ENCODE data around the gene SHISA7.

DNA sequence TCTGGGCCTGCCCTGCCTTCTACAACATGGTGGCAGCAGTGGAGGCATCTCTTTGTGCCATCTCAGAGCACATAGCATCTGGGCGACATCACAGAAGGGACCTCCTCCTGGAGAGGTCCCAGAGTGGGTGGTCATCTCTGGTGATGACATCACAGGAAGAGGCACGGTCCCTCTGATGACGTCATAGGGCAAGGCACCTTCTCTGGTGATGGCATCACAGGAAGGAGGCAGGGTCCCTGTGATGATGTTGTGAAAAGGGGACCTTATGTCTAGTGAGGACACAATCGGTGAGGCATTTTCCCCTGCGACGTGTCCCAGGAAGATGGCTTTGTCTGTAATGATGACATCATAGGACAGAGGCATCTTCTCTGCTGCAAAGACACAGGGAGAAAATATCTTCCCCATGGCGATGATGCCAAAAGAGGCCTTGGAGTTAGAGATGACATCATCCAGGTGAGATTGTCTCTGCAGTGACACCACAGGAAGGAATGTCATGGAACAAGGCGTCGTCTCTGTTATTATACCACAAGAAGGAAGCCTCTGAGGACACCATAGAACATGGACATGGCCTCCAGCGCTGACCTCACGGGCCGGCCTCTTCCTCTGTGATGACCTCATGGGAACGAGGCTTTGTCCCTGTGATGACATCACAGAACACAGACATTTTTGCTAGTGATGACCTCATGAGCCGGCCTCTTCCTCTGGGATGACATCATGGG is 10.7 kb downstream of the SHISA7 start:
- TF ChIP-seq, protein P1, sequence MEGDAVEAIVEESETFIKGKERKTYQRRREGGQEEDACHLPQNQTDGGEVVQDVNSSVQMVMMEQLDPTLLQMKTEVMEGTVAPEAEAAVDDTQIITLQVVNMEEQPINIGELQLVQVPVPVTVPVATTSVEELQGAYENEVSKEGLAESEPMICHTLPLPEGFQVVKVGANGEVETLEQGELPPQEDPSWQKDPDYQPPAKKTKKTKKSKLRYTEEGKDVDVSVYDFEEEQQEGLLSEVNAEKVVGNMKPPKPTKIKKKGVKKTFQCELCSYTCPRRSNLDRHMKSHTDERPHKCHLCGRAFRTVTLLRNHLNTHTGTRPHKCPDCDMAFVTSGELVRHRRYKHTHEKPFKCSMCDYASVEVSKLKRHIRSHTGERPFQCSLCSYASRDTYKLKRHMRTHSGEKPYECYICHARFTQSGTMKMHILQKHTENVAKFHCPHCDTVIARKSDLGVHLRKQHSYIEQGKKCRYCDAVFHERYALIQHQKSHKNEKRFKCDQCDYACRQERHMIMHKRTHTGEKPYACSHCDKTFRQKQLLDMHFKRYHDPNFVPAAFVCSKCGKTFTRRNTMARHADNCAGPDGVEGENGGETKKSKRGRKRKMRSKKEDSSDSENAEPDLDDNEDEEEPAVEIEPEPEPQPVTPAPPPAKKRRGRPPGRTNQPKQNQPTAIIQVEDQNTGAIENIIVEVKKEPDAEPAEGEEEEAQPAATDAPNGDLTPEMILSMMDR (IDR thresholded peaks at IDR 0.05), result no peak
- TF ChIP-seq RAD21 (IDR thresholded peaks at IDR 0.05; ENCODE audit: low read length), result no peak
- no peak for TF ChIP-seq NRF1 (IDR thresholded peaks at IDR 0.05; ENCODE audit: low read depth, low read length)
- TF ChIP-seq, protein P2, sequence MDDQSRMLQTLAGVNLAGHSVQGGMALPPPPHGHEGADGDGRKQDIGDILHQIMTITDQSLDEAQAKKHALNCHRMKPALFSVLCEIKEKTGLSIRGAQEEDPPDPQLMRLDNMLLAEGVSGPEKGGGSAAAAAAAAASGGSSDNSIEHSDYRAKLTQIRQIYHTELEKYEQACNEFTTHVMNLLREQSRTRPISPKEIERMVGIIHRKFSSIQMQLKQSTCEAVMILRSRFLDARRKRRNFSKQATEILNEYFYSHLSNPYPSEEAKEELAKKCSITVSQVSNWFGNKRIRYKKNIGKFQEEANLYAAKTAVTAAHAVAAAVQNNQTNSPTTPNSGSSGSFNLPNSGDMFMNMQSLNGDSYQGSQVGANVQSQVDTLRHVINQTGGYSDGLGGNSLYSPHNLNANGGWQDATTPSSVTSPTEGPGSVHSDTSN (IDR thresholded peaks at IDR 0.05), result no peak
- TF ChIP-seq, protein P3, sequence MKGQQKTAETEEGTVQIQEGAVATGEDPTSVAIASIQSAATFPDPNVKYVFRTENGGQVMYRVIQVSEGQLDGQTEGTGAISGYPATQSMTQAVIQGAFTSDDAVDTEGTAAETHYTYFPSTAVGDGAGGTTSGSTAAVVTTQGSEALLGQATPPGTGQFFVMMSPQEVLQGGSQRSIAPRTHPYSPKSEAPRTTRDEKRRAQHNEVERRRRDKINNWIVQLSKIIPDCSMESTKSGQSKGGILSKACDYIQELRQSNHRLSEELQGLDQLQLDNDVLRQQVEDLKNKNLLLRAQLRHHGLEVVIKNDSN (IDR thresholded peaks at IDR 0.05; ENCODE audit: borderline replicate concordance, low read depth), result no peak
- no peak for TF ChIP-seq EZH2phosphoT487 (IDR thresholded peaks at IDR 0.05; ENCODE audit: borderline replicate concordance, low read depth)
- TF ChIP-seq SIN3A (IDR thresholded peaks at IDR 0.05; ENCODE audit: borderline replicate concordance, low read depth, low read length), result no peak
- TF ChIP-seq TAF1 (IDR thresholded peaks at IDR 0.05; ENCODE audit: borderline replicate concordance, low read depth, low read length), result no peak
- TF ChIP-seq POLR2AphosphoS5 (IDR thresholded peaks at IDR 0.05; ENCODE audit: low read depth, low read length), result no peak
- TF ChIP-seq EP300 (IDR thresholded peaks at IDR 0.05; ENCODE audit: borderline replicate concordance in 1 of 2, low read depth in 1 of 2, low read length in 1 of 2), result no peak
- TF ChIP-seq, protein P4, sequence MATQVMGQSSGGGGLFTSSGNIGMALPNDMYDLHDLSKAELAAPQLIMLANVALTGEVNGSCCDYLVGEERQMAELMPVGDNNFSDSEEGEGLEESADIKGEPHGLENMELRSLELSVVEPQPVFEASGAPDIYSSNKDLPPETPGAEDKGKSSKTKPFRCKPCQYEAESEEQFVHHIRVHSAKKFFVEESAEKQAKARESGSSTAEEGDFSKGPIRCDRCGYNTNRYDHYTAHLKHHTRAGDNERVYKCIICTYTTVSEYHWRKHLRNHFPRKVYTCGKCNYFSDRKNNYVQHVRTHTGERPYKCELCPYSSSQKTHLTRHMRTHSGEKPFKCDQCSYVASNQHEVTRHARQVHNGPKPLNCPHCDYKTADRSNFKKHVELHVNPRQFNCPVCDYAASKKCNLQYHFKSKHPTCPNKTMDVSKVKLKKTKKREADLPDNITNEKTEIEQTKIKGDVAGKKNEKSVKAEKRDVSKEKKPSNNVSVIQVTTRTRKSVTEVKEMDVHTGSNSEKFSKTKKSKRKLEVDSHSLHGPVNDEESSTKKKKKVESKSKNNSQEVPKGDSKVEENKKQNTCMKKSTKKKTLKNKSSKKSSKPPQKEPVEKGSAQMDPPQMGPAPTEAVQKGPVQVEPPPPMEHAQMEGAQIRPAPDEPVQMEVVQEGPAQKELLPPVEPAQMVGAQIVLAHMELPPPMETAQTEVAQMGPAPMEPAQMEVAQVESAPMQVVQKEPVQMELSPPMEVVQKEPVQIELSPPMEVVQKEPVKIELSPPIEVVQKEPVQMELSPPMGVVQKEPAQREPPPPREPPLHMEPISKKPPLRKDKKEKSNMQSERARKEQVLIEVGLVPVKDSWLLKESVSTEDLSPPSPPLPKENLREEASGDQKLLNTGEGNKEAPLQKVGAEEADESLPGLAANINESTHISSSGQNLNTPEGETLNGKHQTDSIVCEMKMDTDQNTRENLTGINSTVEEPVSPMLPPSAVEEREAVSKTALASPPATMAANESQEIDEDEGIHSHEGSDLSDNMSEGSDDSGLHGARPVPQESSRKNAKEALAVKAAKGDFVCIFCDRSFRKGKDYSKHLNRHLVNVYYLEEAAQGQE (IDR thresholded peaks at IDR 0.05; ENCODE audit: low read depth, low read length), result no peak
- no peak for TF ChIP-seq ELF1 (IDR thresholded peaks at IDR 0.05)
